Stimulated activated CD4-positive, alpha-beta T cell treated with anti-CD3 and anti-CD28 coated beads, Interleukin-4, amount 100 ng/mL, for 4 hours (primary cell): ENCODE data around the gene GNG8.
A peak's percentile ranks its signal among the peaks of the same experiment; 100 is the strongest.

Experiments
- DNase-seq, 2 experiments: peaks; one replicate each; pipeline ENCODE4 v3.0.0-alpha.2; 2020

The GNG8 gene

DNA sequence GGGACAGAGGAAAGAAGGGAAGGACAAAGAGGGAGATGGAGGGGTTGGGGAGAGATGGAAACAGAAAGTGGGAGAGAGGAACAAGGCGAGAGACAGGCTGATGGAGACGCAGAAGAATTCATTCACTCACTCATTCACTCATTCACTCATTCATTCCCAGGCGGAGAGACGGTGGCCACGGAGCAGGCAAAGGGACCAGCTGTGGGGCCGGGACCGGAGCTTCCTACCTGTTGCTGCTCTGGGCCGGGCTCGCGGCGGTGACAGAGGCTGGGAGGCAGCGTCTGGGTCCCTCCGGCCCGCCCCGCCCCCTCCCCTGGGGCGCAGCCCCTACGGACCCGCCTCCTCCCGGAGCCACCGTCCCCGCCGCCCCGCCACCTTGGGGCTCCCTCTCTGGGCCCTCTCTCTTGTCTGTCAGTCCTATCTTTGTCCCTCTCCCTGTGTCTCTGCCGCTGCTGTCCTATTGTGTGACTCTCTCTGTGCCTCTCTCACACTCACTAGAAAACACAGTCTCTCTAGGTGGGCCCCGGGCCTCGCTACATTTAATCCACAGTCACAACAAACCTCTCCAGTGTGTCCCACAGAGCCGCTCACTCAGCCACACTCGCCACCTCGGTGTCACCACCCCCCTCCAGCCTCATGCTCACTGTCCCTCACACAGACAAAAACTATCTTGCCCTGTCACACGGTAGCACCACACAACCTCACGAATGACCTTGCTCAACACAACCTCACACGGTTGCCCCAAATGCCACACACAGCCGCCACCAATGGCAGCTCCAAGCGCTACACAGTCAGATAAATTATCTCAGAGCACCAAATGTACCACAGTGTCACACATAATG, at the start of gene GNG8:
TSS of gene GNG8 (minus strand) at position 283 of the 842 bp plus-strand sequence. CDS start 1,520 bp downstream, outside the sequence.
- no peak for DNase-seq

- no peak for DNase-seq
Observed at GRCh38 chr19:46685189-46685588, 49.2 kb upstream of the GNG8 start.

DNA sequence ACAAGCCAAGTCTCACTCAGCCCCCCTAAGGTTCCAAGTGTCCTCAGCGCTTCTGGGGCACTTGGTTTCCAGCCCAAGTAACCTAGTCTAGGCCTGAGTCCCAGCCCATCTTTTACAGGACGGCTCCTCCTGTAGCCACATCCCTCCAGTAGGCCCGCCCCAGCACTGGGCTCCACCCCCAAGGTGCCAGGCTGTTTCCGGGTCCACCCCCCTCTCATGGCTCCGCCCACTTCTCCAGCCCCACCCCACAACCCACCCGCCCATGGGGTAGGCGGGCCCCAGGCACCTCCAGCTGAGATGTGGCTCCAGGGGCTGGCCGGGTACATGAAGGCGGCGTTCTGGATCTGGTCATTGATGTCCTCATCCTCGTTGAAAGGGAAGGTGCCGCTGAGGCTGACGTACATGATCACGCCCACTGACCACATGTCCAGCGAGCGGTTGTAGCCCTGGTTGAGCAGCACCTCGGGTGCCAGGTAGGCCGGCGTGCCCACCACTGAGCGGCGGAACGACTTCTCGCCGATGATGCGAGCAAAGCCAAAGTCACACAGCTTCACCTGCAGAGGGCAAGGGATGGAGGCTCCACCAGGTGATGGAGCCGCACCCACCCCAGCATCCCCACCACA, 42.2 kb upstream of the GNG8 start:
- DNase-seq, result peak; percentile 50 to 51

DNA sequence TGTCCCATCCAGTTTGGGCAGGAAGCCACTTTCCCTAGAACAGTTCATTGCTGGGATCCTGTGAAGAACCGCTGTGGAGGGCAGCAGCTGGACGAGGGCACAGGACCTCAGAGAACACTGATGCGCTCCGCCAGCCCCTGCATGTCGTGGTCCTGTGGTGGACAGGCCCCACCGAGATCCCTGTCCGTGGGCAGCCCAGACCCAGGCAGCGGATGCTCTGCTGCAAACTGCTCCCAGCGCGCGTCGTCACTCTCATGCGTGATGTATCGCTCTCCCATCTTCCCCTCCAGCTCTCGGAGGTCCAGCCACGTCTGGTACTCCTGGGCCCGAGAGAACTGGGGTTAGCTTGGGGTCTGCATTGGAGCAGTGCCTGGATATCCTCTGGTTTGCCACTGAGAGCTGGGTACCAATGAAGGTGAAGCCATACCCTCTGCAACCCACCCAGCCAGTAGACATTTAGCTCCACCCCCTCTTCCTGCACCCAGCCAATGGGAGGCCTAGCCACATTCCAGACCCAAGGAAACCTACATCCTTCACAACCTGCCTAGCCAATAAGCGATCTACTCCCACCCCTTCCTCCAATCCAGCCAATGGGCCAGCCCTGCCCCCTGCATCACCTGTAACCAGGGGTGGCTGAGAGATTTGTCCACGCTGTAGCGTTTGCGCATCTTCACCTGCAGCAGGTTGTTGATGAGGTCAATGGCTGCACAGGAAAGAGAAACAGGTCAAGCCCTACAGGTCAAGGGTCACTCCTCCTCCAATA, 38.6 kb upstream of the GNG8 start:
- no peak for DNase-seq

DNA sequence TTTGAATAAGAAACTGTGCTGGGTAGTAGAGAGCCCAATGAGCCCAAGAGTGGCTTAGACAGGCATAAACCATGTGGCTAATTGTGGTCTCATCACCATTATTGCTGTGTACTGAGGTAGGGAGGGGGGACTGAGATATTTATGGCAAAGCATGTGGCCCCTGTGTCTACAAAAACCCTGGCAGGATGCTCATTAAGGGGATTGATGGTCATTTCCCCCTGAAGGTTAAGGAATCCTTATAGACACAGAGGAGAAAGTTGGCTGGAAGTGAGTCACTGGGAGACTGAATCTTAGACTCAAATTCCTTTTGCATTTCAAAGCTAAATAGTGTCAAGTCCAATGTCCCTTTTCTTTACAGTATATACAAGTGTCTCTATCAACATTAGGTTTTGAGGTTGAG, 34.8 kb upstream of the GNG8 start:
- DNase-seq, result no peak

DNA sequence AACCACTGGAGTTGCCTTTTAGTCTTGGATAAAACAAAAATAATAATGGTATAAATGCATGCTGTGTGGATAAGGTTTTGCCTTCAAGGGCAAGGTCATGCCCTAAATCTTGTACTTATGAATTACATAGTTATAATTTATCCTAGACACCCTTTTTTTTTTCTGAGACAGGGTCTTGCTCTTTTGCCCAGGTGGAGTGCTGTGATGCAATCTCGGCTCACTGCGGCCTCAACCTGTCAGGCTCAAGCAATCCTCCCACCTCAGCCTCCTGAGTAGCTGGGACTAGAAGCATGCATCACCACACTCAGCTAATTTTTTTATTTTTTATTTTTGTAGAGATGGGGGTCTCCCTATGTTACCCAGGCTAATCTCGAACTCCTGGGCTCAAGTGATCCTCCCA, 32.7 kb upstream of the GNG8 start:
- no peak for DNase-seq

DNA sequence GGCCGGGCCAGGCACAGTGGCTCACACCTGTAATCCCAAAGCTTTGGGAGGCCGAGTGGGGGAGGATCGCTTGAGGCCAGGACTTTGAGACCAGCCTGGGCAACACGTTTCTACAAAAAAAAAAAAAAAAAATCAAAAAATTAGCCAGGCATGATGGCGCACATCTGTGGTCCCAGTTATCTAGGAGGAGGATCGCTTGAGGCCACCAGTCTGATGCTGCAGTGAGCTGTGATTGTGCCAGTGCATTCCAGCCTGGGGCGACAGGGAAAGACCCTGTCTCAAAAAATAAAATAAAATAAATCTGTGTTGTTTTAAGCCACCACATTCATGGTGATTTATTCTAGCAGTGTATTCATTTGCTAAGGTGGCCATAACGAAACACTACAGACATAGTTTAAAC, 29.1 kb upstream of the GNG8 start:
- no peak for DNase-seq

GRCh38 chr19:46661735-46662592, 26.0 kb upstream of the GNG8 start:
- peak; percentile 61 to 76 for DNase-seq

- DNase-seq, result peak; percentile 100
Observed at GRCh38 chr19:46661020-46661731, 25.2 kb upstream of the GNG8 start, which contains the start of gene DACT3. DACT3 (minus strand) TSS chr19:46661182; CDS start chr19:46661064, 118 bp downstream.

DNA sequence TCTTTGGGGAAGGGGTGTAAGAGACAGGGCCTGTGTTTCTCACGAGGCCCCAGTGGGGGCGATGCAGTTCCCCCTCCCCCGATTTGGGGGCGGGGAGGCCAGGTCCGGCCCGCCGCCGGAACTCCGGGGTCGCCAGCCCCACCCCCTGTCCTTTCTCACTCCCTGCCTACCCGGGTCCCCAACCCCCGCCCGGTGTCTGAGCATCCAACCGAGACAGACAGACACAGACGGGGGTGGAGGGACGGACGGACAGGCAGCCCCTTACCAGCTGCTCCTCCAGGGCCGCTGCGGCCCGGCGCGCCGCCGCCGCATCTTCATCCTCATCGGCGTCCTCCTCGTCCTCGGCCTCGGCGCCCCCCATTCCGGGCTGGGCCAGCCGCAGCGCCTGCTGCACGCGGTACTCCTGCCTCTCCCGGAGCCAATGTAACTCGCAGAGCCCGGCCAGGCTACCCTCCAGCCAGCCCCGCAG, 24.6 kb upstream of the GNG8 start:
- DNase-seq, result peak in 1 of 2 experiments; percentile 15

- no peak for DNase-seq
Observed at GRCh38 chr19:46660008-46660517, 24.1 kb upstream of the GNG8 start.

DNA sequence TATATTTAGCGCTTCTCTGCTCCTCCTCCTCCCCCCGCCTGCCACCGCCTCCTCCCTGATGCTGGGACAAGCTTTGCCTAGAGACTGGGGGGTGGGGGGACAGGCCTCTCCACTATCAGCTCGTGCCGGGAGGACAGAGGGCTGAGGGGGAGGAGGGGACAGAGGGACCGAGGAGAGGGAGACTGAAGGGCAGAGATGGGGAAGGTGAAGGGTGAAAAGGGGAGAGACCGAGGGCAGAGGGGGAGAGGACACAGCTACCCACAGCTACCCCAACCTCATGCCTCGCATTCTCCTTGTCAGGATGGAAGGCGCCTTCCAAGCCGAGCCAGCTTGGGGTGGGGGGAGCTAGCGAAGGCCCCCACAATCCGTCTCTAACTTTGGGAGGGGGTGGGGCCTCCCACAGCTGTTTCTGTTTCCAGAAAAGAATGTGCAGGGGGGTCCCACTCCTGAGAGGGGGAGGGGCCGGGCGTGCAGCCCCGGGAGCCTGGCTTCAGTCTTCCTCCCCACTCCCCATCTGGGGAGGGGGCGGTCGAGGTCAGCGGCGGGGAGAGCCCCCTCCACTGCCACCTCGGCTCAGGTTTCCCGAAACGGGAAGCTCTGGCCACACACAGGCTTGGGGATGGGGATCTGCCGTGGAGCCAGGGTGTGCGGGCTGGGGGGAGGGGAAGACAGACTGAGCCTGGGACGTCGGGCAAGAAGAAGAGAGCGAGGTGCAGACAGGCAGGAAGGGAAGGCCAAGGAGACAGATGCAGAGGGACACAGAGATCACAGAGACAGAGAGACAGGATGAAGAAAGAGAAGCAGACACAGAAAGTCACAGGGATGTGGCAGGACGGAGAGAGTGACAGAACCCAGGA, 23.4 kb upstream of the GNG8 start:
- no peak for DNase-seq

DNA sequence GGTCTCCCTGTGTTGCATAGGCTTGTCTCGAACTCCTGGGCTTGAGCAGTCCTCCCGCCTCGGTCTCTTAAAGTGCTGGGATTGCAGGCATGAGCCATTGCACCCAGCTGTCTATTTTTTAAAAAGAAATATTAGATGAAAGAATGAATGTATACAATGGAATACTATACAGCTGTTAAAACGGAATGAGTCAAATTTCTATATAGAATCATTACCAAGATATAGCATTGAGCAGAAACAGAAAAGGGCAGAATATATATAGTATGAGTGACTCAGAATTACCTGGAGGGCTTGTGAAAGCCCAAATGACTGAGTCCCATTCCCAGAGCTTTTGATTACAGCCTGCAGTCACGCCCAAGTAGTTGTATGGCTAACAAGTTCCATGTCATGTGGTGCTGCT, 20.5 kb upstream of the GNG8 start:
- no peak for DNase-seq

DNA sequence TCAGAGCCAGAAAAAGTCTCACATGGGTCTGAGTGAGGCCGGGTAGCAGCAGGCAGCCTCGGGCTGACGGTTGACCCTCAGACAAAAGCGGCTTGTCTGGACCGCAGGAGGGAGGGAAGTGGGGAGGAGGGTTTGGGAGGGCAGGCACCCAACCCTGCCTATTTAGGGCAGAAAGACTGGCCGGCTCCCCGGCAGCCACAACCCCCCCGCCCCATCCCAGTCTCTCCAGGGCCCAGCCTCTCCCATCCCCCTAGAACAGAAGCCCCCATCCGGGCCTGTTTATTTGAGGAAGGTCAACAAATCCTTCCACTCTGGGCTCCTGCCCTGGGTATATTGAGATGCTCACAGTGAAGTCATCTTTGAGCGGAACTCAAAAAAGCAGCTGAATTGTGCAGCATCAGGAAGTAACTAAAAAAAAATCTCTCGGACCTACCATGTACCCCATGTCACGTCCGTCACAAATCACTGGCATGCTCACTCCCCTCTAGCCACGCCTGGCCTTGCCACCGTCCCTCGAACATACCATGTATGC, 18.7 kb upstream of the GNG8 start:
- no peak for DNase-seq

DNA sequence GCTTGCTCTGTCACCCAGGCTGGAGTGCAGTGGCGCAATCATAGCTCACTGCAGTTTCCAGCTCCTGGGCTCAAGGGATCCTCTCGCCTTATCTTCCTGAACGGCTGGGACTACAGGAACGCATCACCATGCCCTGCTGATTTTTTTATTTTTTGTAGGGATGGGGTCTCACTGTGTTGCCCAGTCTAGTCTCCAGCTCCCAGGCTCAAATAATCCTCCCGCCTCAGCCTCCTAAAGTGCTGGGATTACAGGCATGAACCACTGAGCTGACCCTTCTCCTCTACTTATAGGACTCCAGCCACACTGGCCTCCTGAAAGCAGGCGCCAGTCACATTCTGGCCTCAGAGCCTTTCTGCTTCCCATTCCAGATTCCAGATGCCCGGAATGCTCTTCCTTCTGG, 14.4 kb upstream of the GNG8 start:
- DNase-seq, result no peak

GRCh38 chr19:46648961-46649960, 13.3 kb upstream of the GNG8 start:
- no peak for DNase-seq

DNA sequence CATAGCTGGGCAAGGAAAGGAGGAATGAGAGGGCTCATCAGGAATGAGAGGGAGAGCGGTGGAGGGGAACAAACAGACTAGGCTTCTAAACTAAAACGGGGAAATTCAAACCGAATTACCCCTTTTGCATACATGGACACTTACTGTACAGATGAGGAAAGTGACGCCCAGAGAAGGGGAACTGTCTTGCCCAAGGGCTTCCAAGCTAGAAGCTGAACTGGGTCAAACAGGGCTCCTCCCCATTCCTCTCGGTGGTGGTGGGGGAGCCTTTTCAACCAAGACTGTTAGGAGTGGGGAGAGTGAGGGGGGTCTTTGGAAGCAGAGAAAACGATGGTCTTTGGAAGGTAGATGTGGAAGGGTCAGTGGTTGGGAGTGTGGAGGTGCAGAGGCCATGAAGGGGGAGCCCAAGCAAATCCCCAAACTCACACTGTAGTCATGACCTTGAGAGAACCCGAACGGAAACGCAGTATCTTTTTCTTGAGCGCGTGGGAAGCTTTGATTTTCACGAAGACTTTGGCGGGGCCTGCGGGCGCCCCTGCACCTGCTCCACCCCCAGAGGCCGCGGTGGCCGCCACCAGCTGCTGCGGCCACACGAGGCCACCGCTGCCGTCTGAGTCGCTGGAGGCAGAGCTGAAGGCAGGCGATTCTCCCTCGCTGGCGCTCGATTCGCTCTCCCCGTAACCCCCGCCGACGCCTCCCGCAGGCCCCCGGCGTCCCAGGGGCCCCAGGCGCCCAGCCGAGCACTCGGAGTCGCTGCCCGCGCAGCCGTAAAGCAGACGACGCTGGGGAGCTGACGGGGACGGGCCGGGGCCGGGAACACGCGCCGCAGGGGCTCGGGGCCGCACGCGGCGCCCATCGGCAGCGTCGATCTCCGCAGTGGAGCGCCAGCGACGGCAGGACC, 12.3 kb upstream of the GNG8 start:
- DNase-seq, result no peak

DNA sequence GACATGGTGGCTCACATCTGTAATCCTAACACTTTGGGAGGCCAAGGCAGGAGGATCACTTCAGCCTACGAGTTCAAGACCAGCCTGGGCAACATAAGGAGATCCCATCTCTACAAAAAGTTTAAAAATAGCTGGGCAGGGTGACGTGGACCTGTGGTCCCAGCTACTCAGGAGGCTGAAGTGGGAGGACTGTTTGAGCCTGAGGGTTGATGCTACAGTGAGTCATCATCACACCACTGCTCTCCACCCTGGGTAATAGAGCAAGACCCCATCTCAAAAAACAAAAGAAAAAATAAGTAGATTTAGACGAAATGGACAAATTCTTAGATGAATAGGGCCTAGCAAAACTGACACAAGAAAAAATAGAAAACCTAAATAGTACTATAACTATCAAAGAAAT, 10.4 kb upstream of the GNG8 start:
- DNase-seq, result no peak
